ENCODE measurements around the gene TEAD1.

- TF ChIP-seq, protein P1, sequence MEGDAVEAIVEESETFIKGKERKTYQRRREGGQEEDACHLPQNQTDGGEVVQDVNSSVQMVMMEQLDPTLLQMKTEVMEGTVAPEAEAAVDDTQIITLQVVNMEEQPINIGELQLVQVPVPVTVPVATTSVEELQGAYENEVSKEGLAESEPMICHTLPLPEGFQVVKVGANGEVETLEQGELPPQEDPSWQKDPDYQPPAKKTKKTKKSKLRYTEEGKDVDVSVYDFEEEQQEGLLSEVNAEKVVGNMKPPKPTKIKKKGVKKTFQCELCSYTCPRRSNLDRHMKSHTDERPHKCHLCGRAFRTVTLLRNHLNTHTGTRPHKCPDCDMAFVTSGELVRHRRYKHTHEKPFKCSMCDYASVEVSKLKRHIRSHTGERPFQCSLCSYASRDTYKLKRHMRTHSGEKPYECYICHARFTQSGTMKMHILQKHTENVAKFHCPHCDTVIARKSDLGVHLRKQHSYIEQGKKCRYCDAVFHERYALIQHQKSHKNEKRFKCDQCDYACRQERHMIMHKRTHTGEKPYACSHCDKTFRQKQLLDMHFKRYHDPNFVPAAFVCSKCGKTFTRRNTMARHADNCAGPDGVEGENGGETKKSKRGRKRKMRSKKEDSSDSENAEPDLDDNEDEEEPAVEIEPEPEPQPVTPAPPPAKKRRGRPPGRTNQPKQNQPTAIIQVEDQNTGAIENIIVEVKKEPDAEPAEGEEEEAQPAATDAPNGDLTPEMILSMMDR (IDR thresholded peaks at IDR 0.05): no peak
- TF ChIP-seq SIN3A (IDR thresholded peaks at IDR 0.05; ENCODE audit: borderline replicate concordance, insufficient read depth, low read depth, low read length): no peak
These were observed 141.8 kb downstream of the TEAD1 start for GRCh38 chr11:12815931-12816494.
